GM19397 (cell line): Measurements from ENCODE around the gene CDH2.

Experiments used
- ATAC-seq: cut with Tn5 transposase; IDR thresholded peaks from one replicate; pipeline ENCODE4 v1.9.1; 2021; ENCODE audit warnings: mild to moderate bottlenecking, moderate library complexity; ENCODE audit not compliant: unreplicated experiment

CDH2 gene

DNA sequence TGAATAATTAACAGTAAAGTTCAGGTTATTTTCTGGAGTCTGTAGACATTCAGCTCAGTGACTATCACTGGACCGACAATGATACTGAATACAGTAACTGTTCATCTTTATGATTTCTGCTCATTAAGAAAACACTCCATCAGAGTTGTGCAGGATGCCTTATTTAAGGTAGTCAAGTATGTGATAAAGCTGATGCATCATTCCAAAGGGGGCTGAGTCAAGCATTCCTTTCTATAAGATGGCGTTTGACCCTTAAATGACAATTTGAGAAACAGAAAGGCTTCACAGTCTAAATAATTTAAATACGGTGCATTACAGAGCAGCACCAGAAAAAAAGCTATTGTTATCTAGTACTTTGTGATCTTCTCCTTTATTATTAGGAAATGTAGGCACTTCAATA is 131.1 kb downstream of the CDH2 start:
- ATAC-seq: no peak

- ATAC-seq: no peak
Observed at GRCh38 chr18:28045176-28045810, 131.6 kb downstream of the CDH2 start.

GRCh38 chr18:28044036-28044435 is 132.9 kb downstream of the CDH2 start:
- ATAC-seq: no peak

DNA sequence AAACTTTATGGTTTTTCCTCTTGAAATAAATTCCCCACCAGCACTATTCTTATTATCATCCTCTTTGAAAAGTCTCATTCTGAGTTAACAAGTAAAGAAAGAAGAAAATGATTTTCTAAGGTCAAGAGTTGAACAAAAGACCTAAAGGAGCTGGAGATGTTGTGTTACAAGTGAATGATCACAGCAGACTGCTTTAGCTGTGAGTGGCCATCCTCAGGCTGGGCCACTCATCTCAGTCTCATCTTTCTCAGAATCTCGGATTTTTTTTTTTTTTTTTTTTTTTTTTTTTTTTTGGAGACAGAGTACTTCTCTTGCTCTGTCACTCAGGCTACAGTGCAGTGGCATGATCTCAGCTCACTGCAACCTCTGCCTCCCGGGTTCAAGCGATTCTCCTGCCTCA is 133.3 kb downstream of the CDH2 start:
- ATAC-seq: no peak

DNA sequence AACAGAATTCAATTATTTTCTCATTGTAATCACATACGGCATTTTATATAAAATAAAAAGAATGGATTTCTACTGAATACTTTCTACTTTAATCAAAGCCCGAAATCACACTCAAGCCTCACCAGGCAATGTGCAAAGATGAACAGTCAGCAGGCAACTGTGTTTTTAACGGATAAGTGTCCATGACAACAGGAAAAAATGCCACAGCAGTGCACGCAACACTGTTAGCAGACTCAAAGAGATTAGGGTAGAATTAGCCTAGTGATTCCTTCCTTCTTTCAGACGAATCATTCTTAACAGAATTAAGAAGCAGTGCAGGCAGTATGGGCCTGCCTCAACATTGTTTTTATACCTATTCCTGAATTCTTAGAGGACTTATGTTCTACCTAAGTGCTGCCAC is 135.6 kb downstream of the CDH2 start:
- no peak for ATAC-seq

DNA sequence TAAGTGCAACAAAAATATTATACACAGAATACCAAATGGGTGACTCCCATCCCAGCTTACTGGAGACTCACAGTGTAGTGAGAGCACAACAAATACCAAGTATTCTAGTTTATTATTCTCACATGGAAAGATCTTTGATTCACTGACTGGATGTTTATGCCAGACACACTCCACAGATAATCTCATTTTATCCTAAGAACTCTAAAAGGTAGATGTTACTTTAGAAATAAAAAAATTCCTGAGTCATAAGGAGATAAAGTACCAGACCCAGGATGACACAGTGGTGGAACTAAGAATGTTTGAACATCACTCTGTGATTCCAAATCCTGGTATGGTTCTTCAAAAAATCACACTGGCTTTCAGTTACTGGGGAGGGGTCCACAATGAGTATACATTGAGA is 136.2 kb downstream of the CDH2 start:
- ATAC-seq: no peak

DNA sequence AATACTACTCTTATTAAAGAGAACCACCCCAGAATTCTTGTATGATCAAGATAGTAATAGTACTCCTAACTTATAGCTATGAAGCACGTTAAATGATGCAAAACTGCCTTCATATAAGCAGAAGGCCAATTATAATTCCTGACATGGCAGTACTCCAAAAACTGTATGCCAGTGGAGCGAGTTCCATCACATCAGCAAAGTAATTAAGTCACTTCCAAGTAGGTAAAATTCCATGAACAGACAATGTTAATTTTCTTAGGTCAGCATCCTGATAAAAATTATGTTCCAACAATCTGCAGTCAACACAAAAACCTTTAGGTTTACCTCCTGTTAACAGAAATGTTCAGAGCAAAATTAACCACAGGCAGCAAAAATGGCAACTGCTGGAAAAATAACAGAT is 136.7 kb downstream of the CDH2 start:
- no peak for ATAC-seq

GRCh38 chr18:28039691-28040090 is 137.2 kb downstream of the CDH2 start:
- ATAC-seq: no peak

- ATAC-seq: no peak
Observed at GRCh38 chr18:28039078-28039477, 137.9 kb downstream of the CDH2 start.

DNA sequence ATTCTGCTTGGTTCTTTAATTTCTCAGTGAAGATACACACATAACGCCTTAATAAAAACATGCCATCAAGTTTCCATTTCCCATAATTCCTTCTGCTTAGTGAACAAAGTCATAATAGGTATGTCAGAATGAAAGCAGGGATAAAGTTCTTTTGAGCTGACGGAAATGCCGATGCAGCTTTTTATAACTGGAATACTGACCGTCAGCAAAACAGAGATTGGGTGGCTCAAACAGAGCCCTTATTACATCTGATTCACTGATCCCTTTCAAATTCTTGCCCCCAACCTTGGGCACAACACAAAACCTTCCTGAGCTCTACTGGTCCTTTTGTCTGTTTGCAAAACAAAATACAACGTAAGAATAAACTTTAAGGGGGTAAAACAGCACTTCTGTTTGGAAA is 140.4 kb downstream of the CDH2 start:
- no peak for ATAC-seq

- ATAC-seq: no peak
Observed at GRCh38 chr18:28034567-28034966, 142.4 kb downstream of the CDH2 start.

GRCh38 chr18:28032177-28032576 is 144.8 kb downstream of the CDH2 start:
- no peak for ATAC-seq

DNA sequence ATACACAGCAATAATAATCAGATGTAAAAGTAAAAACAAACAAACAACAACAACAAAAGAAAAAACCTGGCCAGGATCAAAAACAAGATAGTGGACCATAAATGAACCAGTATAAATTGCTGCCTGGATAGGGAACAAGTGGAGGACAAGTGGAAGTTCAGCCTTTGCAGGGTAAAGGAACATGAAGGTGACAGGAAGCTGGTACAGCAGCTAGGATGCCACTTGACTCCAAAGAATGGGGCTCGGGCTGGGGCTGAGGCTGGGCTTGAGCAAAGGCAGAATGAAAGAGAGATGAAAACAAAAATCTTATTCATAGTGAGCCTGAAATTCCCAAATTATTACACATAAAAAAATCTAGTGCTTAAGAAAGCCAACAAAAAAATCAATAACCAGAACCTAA is 146.5 kb downstream of the CDH2 start:
- no peak for ATAC-seq

GRCh38 chr18:28027755-28028154 is 149.2 kb downstream of the CDH2 start:
- ATAC-seq: no peak

DNA sequence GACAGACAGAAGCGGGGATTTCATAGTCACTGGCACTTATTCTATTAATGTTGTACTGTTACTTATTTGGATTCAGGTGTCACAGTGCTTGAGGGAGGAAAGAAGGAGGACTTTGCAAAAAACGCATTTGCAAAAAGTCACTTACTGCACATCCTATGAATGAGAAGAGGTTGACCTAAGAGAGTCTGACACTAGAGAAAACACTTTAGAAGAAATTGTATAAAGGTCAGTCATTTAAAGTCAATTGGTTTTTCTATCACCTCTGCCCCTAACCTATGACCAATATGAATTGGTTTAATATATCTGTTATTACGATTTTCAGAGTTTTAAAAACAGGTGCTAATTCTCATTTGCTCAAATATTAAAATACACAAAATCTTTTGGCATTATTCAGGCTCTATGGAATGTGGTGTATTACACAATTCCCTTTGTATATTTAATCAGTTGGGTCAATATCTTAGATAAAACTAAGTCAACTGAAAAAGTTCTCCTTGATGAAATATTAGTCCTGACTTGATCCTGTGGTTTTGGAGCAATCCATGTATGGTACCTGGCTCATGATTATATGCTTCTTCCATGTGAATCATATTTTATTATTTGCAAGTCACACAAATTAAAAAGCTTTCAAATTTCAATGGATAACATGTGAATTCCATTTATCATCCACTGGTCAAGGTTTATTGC is 157.4 kb downstream of the CDH2 start:
- no peak for ATAC-seq

DNA sequence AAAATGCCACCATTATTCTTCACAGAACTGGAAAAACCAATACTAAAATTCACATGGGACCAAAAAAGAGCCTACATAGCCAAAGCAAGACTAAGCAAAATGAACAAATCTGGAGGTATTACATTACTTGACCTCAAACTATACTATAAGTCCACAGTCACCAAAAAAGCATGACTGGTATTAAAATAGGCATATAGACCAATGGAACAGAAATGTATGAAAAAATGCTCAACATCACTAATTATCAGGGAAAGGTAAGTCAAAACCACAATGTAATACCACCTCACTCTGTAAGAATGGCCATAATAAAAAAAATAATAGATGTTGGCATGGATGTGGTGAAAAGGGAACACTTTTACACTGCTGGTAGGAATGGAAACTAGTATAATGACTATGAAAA is 158.6 kb downstream of the CDH2 start:
- ATAC-seq: no peak

GRCh38 chr18:28015671-28016070 is 161.3 kb downstream of the CDH2 start:
- ATAC-seq: no peak

- ATAC-seq: no peak
Observed at GRCh38 chr18:28013066-28013465, 163.9 kb downstream of the CDH2 start.

DNA sequence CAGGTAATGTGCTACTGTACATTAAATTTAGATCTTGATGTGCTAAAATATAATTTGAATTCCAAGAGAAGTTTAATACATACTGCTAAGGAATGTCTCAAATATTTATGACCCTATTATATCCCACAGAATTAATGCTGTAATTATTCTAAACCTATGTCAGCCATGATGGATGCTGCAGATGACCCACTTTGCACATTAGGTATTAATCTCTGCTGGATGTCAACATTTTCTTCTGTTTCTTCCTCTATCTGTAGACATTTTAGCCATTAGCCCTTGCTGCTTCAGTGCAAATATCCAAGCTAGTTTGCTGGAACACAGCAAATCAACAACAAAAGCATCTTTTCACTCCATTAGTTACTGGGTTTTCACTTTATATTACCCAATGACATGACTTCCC is 164.6 kb downstream of the CDH2 start:
- ATAC-seq: no peak

- no peak for ATAC-seq
Observed at GRCh38 chr18:28009589-28009988, 167.3 kb downstream of the CDH2 start.

- no peak for ATAC-seq
Observed at GRCh38 chr18:28007841-28008240, 169.1 kb downstream of the CDH2 start.

GRCh38 chr18:28005164-28005563 is 171.8 kb downstream of the CDH2 start:
- no peak for ATAC-seq

DNA sequence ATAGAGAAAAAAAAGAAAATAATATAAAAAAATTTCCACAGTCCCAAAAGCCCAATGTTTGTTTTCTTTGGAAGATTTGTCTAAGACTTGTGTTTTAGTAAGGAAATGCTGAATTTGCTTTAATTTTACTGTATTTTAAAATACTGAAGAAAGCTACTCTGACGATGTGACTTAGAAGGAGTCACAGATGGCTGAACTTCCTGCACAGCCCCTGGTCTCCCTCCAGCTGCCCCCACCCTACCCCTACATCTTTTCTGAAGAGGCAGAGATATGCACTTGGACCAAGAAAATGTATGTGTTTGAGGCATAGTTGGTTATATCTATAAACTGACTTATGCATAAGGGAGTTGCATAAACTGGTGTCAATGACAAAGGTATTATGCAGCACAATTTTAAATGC is 172.3 kb downstream of the CDH2 start:
- no peak for ATAC-seq
